Measurements from ENCODE around the gene NTMT1. TPM values are rescaled to one million over a fixed set of nuclear protein-coding genes. Genes with fewer than 3 reads are reported as not detected.

The NTMT1 gene, protein sequence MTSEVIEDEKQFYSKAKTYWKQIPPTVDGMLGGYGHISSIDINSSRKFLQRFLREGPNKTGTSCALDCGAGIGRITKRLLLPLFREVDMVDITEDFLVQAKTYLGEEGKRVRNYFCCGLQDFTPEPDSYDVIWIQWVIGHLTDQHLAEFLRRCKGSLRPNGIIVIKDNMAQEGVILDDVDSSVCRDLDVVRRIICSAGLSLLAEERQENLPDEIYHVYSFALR
- 10 to 100 TPM; 39.6 to 49.1 TPM for total RNA-seq
- polyA plus RNA-seq (2013, experiment 1 of 2): 40.4 TPM
- 40.9 TPM for polyA plus RNA-seq (2013, experiment 2 of 2)
- long read RNA-seq, experiment 1, transcript NTMT1-203 (4 exons, 1,315 nt): major isoform, 18 of 24 reads
- long read RNA-seq, experiment 1, partial matches to known transcripts: 1 of 24 reads
- long read RNA-seq, experiment 1, other reads (novel, unspliced or antisense): 2 of 24 reads
- long read RNA-seq, experiment 2, transcript NTMT1-202 (4 exons, 741 nt): minor isoform, 7 of 58 reads
- long read RNA-seq, experiment 2, transcript NTMT1-203 (4 exons, 1,315 nt): major isoform, 41 of 58 reads
- long read RNA-seq, experiment 2, partial matches to known transcripts: 0 of 58 reads
- long read RNA-seq, experiment 2, other reads (novel, unspliced or antisense): 5 of 58 reads
- long read RNA-seq, experiment 3, transcript NTMT1-202 (4 exons, 741 nt): minor isoform, 7 of 84 reads
- long read RNA-seq, experiment 3, transcript NTMT1-203 (4 exons, 1,315 nt): major isoform, 61 of 84 reads
- long read RNA-seq, experiment 3, partial matches to known transcripts: 2 of 84 reads
- long read RNA-seq, experiment 3, other reads (novel, unspliced or antisense): 9 of 84 reads
- long read RNA-seq, experiment 4, transcript NTMT1-203 (4 exons, 1,315 nt): major isoform, 97 of 140 reads
- long read RNA-seq, experiment 4, transcript NTMT1-202 (4 exons, 741 nt): minor isoform, 17 of 140 reads
- long read RNA-seq, experiment 4, transcript NTMT1-209 (4 exons, 1,562 nt): minor isoform, 7 of 140 reads
- long read RNA-seq, experiment 4, partial matches to known transcripts: 3 of 140 reads
- long read RNA-seq, experiment 4, other reads (novel, unspliced or antisense): 7 of 140 reads

- no peaks in the 10 kb centered on the region for H3K9me3 Mint-ChIP-seq
- H3K4me3 ChIP-seq (ENCODE audit: low read length): peak within 1 kb of the TSS; percentile 98
- peak within 1 kb of the TSS; percentile 76 for H3K4me3 Mint-ChIP-seq
- H3K27ac Mint-ChIP-seq: peak within 1 kb of the TSS; percentile 95
- H3K36me3 ChIP-seq (ENCODE audit: control insufficient read depth, insufficient read depth, low read length): peaks cover 16% of the 10 kb centered on the region
- peak; percentile 94 for DNase-seq
- no peak for TF ChIP-seq CTCF (conservative IDR thresholded peaks at IDR 0.05)
- peaks cover 4% of the 10 kb centered on the region for H3K36me3 Mint-ChIP-seq (ENCODE audit: low read depth)
- no peaks in the 10 kb centered on the region for H3K9me3 ChIP-seq (ENCODE audit: control insufficient read depth, low read length)
- H3K4me1 Mint-ChIP-seq: peaks cover 27% of the 10 kb centered on the region
- H3K27ac ChIP-seq (ENCODE audit: low read depth, low read length): peak within 1 kb of the TSS; percentile 92
- H3K27me3 Mint-ChIP-seq (ENCODE audit: insufficient read depth): peaks cover 11% of the 10 kb centered on the region
- 0% methylated on average over 32 to 55 of the region's 55 CpGs for WGBS, 2 experiments (ENCODE audit: insufficient coverage in 1 of 2, insufficient read length in 1 of 2)
- peak within 1 kb of the TSS; percentile 80 for H3K9ac ChIP-seq (ENCODE audit: extremely low read depth, low read length, poor library complexity, severe bottlenecking)
- no peaks in the 10 kb centered on the region for H3K4me1 ChIP-seq (ENCODE audit: control insufficient read depth, insufficient read depth, low read length)
- H3K27me3 ChIP-seq (ENCODE audit: control insufficient read depth, insufficient read depth, low read length, poor library complexity, severe bottlenecking): peaks cover 9% of the 10 kb centered on the region
Observed at GRCh38 chr9:129626079-129626624, at the start of gene NTMT1. Gene NTMT1 (plus strand): TSS chr9:129626163. CDS start chr9:129632704, 6,541 bp downstream.

DNA sequence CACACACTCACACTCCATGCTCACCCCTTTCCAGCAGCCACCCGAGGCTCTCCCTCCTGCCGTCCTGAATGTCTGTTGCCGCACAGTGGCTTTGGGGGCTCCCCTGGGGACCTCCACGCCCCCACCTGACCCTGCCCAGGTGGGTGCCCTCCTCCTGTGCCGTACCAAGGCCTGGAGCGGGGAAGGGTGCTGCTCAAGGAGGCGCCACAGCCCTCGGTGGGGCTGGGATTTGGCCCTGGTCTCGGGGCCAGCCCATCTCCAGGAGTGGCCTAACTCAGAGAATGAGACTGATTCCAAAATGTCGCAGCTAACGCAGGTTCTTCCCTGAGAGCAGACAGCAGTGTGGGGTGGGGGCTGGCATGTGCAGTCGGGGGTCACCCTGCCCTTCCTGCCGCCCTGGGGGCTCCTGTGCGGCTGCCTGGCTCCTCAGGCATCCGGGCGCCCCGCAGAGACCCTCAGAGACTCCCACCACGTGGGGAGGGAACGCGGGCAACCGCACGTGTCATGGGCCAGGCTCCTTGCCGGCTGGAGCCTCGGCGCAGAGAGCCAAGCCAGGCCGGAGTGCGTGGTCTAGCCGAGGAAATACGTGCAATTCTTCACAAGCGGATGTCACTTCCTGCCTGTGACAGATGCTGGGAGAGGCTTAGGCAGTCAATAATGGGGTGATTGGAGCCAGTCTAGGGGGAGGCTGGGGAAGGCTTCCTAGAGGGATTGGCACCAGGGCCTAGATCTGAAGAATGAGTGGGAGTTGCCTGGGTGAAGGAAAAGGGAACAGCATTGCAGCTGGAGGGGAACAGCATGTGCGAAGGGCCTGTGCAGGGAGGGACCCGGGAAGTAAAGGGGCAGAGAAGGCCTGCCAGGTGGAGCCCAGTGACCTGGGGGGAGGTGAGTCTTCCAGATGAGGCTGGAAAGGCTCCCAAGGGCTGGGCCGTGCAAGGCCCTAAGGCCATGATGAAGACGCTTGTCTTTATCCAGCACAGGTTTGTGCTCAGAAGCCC, 49.1 kb upstream of the NTMT1 start:
- no peaks in the 10 kb centered on the region for H3K9me3 ChIP-seq (ENCODE audit: control insufficient read depth, low read length)
- no peaks in the 10 kb centered on the region for H3K36me3 Mint-ChIP-seq (ENCODE audit: low read depth)
- H3K4me3 Mint-ChIP-seq: no peak overlapping the region
- no peak for TF ChIP-seq CTCF (conservative IDR thresholded peaks at IDR 0.05)
- H3K36me3 ChIP-seq (ENCODE audit: control insufficient read depth, insufficient read depth, low read length): no peaks in the 10 kb centered on the region
- 86 to 88% methylated on average over 24 to 34 of the region's 34 CpGs for WGBS, 2 experiments (ENCODE audit: insufficient coverage in 1 of 2, insufficient read length in 1 of 2)
- H3K27ac Mint-ChIP-seq: no peak overlapping the region
- no peaks in the 10 kb centered on the region for H3K4me1 Mint-ChIP-seq
- no peaks in the 10 kb centered on the region for H3K27me3 ChIP-seq (ENCODE audit: control insufficient read depth, insufficient read depth, low read length, poor library complexity, severe bottlenecking)
- H3K9ac ChIP-seq (ENCODE audit: extremely low read depth, low read length, poor library complexity, severe bottlenecking): no peak overlapping the region
- peaks cover 11% of the 10 kb centered on the region for H3K9me3 Mint-ChIP-seq
- no peak for DNase-seq
- H3K27me3 Mint-ChIP-seq (ENCODE audit: insufficient read depth): peaks cover 7% of the 10 kb centered on the region
- H3K4me1 ChIP-seq (ENCODE audit: control insufficient read depth, insufficient read depth, low read length): no peaks in the 10 kb centered on the region
- H3K27ac ChIP-seq (ENCODE audit: low read depth, low read length): no peak overlapping the region
- no peak overlapping the region for H3K4me3 ChIP-seq (ENCODE audit: low read length)
